HEK293 (cell line): ENCODE results near the gene PTPRN2.

ENCODE experiments used
- CTCF ChIP-seq: fragments of 450-650 bp; formaldehyde crosslinking; IDR thresholded peaks from 2 replicates; pipeline ENCODE4 v1.5.1; 2016; ENCODE audit warnings: missing biosample characterization, missing genetic modification characterization
- MYNN ChIP-seq: fragments of 450-650 bp; formaldehyde crosslinking; IDR thresholded peaks from 2 replicates; pipeline ENCODE4 v1.5.1; 2016; ENCODE audit warnings: missing biosample characterization, missing genetic modification characterization, borderline replicate concordance
- PRDM10 ChIP-seq: fragments of 450-650 bp; formaldehyde crosslinking; IDR thresholded peaks from 2 replicates; pipeline ENCODE4 v1.5.1; 2016; ENCODE audit warnings: missing biosample characterization, missing genetic modification characterization
- RBAK ChIP-seq: fragments of 450-650 bp; formaldehyde crosslinking; IDR thresholded peaks from 2 replicates; pipeline ENCODE4 v1.5.1; 2016; ENCODE audit warnings: missing biosample characterization, missing genetic modification characterization
- REPIN1 ChIP-seq: fragments of 450-650 bp; formaldehyde crosslinking; IDR thresholded peaks from 2 replicates; pipeline ENCODE4 v1.5.1; 2017; ENCODE audit warnings: missing biosample characterization, missing genetic modification characterization, low read depth
- SP3 ChIP-seq: fragments of 450-650 bp; formaldehyde crosslinking; IDR thresholded peaks from 2 replicates; pipeline ENCODE4 v1.5.1; 2016; ENCODE audit warnings: missing biosample characterization, missing genetic modification characterization
- ZNF146 ChIP-seq: fragments of 450-650 bp; formaldehyde crosslinking; IDR thresholded peaks from 2 replicates; pipeline ENCODE4 v1.5.1; 2016; ENCODE audit warnings: missing biosample characterization, missing genetic modification characterization
- ZNF175 ChIP-seq: fragments of 450-650 bp; formaldehyde crosslinking; IDR thresholded peaks from 2 replicates; pipeline ENCODE4 v1.5.1; 2016; ENCODE audit warnings: missing biosample characterization, missing genetic modification characterization
- ZNF202 ChIP-seq: fragments of 450-650 bp; formaldehyde crosslinking; IDR thresholded peaks from 2 replicates; pipeline ENCODE4 v1.5.1; 2016; ENCODE audit warnings: missing biosample characterization, missing genetic modification characterization, borderline replicate concordance
- ZNF302 ChIP-seq: fragments of 450-650 bp; formaldehyde crosslinking; IDR thresholded peaks from 2 replicates; pipeline ENCODE4 v1.5.1; 2016; ENCODE audit warnings: missing biosample characterization, missing genetic modification characterization, low read depth
- ZNF423 ChIP-seq: fragments of 450-650 bp; formaldehyde crosslinking; IDR thresholded peaks from 2 replicates; pipeline ENCODE4 v1.5.1; 2016; ENCODE audit warnings: missing biosample characterization, missing genetic modification characterization
- TF ChIP-seq, protein P1 (sequence below): fragments of 450-650 bp; formaldehyde crosslinking; IDR thresholded peaks from 2 replicates; pipeline ENCODE4 v1.5.1; 2016; ENCODE audit warnings: missing biosample characterization, missing genetic modification characterization, low read depth

GRCh38 chr7:157606140-157606539 lies 981.5 kb downstream of the PTPRN2 start:
- TF ChIP-seq ZNF423 (tag by site-specific recombination) (no peak), SP3 (tag by site-specific recombination) (no peak), CTCF (tag by site-specific recombination) (no peak), MYNN (no peak), ZNF146 (tag by site-specific recombination) (no peak), PRDM10 (tag by site-specific recombination) (no peak), ZNF202 (no peak), ZNF175 (tag by site-specific recombination) (no peak), ZNF302 (tag by site-specific recombination) (no peak), RBAK (tag by site-specific recombination) (no peak), REPIN1 (tag by site-specific recombination) (no peak)
- TF ChIP-seq, protein P1, sequence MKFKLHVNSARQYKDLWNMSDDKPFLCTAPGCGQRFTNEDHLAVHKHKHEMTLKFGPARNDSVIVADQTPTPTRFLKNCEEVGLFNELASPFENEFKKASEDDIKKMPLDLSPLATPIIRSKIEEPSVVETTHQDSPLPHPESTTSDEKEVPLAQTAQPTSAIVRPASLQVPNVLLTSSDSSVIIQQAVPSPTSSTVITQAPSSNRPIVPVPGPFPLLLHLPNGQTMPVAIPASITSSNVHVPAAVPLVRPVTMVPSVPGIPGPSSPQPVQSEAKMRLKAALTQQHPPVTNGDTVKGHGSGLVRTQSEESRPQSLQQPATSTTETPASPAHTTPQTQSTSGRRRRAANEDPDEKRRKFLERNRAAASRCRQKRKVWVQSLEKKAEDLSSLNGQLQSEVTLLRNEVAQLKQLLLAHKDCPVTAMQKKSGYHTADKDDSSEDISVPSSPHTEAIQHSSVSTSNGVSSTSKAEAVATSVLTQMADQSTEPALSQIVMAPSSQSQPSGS (tag by site-specific recombination) = no peak
